ENCODE results near the gene MPPED1.

GRCh38 chr22:43479301-43479950 lies 67.6 kb downstream of the MPPED1 start:
- TF ChIP-seq, protein P1, sequence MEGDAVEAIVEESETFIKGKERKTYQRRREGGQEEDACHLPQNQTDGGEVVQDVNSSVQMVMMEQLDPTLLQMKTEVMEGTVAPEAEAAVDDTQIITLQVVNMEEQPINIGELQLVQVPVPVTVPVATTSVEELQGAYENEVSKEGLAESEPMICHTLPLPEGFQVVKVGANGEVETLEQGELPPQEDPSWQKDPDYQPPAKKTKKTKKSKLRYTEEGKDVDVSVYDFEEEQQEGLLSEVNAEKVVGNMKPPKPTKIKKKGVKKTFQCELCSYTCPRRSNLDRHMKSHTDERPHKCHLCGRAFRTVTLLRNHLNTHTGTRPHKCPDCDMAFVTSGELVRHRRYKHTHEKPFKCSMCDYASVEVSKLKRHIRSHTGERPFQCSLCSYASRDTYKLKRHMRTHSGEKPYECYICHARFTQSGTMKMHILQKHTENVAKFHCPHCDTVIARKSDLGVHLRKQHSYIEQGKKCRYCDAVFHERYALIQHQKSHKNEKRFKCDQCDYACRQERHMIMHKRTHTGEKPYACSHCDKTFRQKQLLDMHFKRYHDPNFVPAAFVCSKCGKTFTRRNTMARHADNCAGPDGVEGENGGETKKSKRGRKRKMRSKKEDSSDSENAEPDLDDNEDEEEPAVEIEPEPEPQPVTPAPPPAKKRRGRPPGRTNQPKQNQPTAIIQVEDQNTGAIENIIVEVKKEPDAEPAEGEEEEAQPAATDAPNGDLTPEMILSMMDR (conservative IDR thresholded peaks at IDR 0.05; ENCODE audit: low read depth, low read length) = no peak
- no peak for TF ChIP-seq EZH2 (IDR thresholded peaks at IDR 0.05; ENCODE audit: borderline replicate concordance, low read depth, low read length, poor library complexity, severe bottlenecking)

Measured in A673 (cell line).